Vagina (tissue), 2 donors: ENCODE measurements around the gene EIF2S3B. TPM values are rescaled to one million over a fixed set of nuclear protein-coding genes. Genes with fewer than 3 reads are reported as not detected.
"Not testable (repeated sequence)": the region's sequence is repeated elsewhere in the genome, so short reads cannot be mapped to it uniquely, and the experiment has no call there.

Source experiments
- DNase-seq, 2 donors: peaks; one replicate each; pipeline ENCODE4 v3.0.0-alpha.2; 2017; ENCODE audit errors: extremely low spot score in 2 of 2
- H3K27ac ChIP-seq: fragments of 200-600 bp; sonication (generic); one replicate; pipeline ENCODE4 v1.5.1; 2019
- H3K27me3 ChIP-seq: fragments of 200-600 bp; sonication (generic); one replicate; pipeline ENCODE4 v1.5.1; 2019
- H3K36me3 ChIP-seq, 2 donors: fragments of 200-600 bp; sonication (generic); one replicate each; pipeline ENCODE4 v1.5.1; 2017 to 2019
- H3K4me1 ChIP-seq: fragments of 200-600 bp; sonication (generic); one replicate; pipeline ENCODE4 v1.5.1; 2019
- H3K4me3 ChIP-seq, 2 donors: fragments of 200-600 bp; sonication (generic); 1 replicate in 1 of 2; 2 replicates in 1 of 2; pipeline ENCODE4 v1.5.1; 2016 to 2019
- H3K9me3 ChIP-seq: fragments of 200-600 bp; sonication (generic); one replicate; pipeline ENCODE4 v1.5.1; 2019
- POLR2A ChIP-seq, 2 donors: fragments of 450-650 bp; IDR thresholded peaks; one replicate each; pipeline ENCODE4 v1.6.1; 2017; ENCODE audit warnings: antibody characterized with exemption in 2 of 2, mild to moderate bottlenecking in 2 of 2, moderate library complexity in 2 of 2
- POLR2AphosphoS5 ChIP-seq, 2 donors: sonication (generic); formaldehyde crosslinking; IDR thresholded peaks; one replicate each; pipeline ENCODE4 v1.9.0; 2017; ENCODE audit warnings: antibody characterized with exemption in 2 of 2, mild to moderate bottlenecking in 2 of 2, low read depth in 1 of 2; ENCODE audit not compliant: insufficient read depth in 1 of 2
- intact Hi-C: fragments of 100-400 bp; cut with DNase I; formaldehyde crosslinking; loops from one replicate; pipeline ENCODE4 v1.15.1; 2023
- total RNA-seq: library from RNA; depleted of rRNA; stranded (reverse); fragments of >200 nt; gene quantifications from one replicate; pipeline ENCODE4 v1.2.3, GENCODE V29; 2016
- TF ChIP-seq, protein P1 (sequence below), 3 experiments: fragments of 450-650 bp in 2 of 3; fragments of 200-600 bp in 1 of 3; sonication (generic) in 1 of 3; IDR thresholded peaks; one replicate each; pipeline ENCODE4 v1.5.1; 2017 to 2019; ENCODE audit warnings: antibody characterized with exemption in 3 of 3, mild to moderate bottlenecking in 2 of 3, moderate library complexity in 2 of 3

EIF2S3B gene
- total RNA-seq: 1.2 TPM

DNA sequence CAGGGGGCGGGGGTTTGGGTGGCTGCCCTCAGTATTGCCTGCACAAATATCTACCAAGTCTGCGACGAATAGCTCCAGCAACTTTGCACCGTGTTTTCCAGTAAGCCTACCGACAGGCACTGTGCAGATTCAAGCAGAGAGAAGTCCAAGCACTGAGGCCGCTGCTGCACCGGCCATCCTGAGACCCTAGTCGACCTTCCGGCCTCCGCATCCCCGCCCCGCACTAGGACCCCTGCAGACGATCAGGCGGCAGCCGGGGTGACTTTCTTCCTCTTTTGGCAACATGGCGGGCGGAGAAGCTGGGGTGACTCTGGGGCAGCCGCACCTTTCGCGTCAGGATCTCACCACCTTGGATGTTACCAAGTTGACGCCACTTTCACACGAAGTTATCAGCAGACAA lies at the start of gene EIF2S3B:
EIF2S3B (plus strand) TSS at position 271 of the 400 bp plus-strand sequence; CDS start at position 284, 13 bp downstream.
- TF ChIP-seq POLR2A (IDR thresholded peaks at IDR 0.05): no peak
- Histone ChIP-seq H3K9me3 (no peaks in the 10 kb centered on the region), H3K27ac (no peak within 1 kb of the TSS), H3K4me1 (no peaks in the 10 kb centered on the region), H3K36me3 (no peaks in the 10 kb centered on the region), H3K4me3 (no peak within 1 kb of the TSS), H3K27me3 (no peaks in the 10 kb centered on the region)
- no peak for DNase-seq
- intact Hi-C loops: no loop called here

DNA sequence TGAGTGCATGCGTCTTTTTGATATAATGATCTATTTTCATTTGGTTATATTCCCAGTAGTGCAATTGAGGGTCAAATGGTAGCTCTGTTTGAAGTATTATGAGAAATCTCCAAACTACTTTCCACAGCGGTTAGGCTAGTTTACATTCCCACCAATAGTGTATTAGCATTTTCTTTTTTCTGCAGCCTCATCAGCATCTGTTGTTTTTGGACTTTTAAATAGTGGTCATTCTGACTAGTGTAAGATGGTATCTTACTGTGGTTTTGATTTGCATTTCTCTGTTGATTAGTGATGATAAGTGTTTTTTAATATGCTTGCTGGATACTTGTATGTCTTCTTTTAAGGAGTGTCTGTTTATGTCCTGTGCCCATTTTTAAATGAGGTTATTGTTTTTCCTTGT lies 48.8 kb upstream of the EIF2S3B start:
- H3K4me3 ChIP-seq: no peak overlapping the region
- intact Hi-C loops: no loop called here
- no peaks in the 10 kb centered on the region for H3K4me1 ChIP-seq
- H3K36me3 ChIP-seq: no peaks in the 10 kb centered on the region
- no peak overlapping the region for H3K27ac ChIP-seq
- H3K9me3 ChIP-seq: no peaks in the 10 kb centered on the region
- DNase-seq: no peak
- no peak for TF ChIP-seq POLR2A (IDR thresholded peaks at IDR 0.05)
- no peak for TF ChIP-seq POLR2AphosphoS5 (IDR thresholded peaks at IDR 0.05; ENCODE audit: insufficient read depth in 1 of 2, low read depth in 1 of 2)
- TF ChIP-seq, protein P1, sequence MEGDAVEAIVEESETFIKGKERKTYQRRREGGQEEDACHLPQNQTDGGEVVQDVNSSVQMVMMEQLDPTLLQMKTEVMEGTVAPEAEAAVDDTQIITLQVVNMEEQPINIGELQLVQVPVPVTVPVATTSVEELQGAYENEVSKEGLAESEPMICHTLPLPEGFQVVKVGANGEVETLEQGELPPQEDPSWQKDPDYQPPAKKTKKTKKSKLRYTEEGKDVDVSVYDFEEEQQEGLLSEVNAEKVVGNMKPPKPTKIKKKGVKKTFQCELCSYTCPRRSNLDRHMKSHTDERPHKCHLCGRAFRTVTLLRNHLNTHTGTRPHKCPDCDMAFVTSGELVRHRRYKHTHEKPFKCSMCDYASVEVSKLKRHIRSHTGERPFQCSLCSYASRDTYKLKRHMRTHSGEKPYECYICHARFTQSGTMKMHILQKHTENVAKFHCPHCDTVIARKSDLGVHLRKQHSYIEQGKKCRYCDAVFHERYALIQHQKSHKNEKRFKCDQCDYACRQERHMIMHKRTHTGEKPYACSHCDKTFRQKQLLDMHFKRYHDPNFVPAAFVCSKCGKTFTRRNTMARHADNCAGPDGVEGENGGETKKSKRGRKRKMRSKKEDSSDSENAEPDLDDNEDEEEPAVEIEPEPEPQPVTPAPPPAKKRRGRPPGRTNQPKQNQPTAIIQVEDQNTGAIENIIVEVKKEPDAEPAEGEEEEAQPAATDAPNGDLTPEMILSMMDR (IDR thresholded peaks at IDR 0.05): no peak
- H3K27me3 ChIP-seq: no peaks in the 10 kb centered on the region

DNA sequence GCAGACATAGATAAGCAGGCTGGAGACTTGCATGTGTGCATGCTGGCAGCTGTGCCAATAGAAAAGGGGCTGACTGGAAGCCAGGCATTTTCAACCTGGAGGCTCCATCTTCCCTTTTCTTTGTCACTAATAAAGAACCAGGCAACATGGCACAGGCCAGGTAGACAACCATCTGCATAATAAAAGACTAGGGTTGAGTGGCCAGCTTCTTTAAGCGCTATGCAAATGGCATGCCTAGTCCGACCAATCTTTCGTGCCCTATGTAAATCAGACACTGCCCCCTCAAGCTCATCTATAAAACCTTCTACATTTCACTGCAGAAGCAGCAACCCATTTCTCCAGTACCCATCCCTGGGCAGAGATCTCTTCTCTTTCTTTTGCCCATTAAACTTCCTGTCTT lies 47.9 kb upstream of the EIF2S3B start:
- no peak overlapping the region for H3K4me3 ChIP-seq
- H3K27ac ChIP-seq: no peak overlapping the region
- H3K4me1 ChIP-seq: no peaks in the 10 kb centered on the region
- no peaks in the 10 kb centered on the region for H3K27me3 ChIP-seq
- TF ChIP-seq, protein P1 (IDR thresholded peaks at IDR 0.05): no peak
- TF ChIP-seq POLR2A (IDR thresholded peaks at IDR 0.05) (no peak), POLR2AphosphoS5 (IDR thresholded peaks at IDR 0.05; ENCODE audit: insufficient read depth in 1 of 2, low read depth in 1 of 2) (no peak)
- no peak for DNase-seq
- no peaks in the 10 kb centered on the region for H3K36me3 ChIP-seq
- H3K9me3 ChIP-seq: no peaks in the 10 kb centered on the region
- intact Hi-C loops: no loop called here

DNA sequence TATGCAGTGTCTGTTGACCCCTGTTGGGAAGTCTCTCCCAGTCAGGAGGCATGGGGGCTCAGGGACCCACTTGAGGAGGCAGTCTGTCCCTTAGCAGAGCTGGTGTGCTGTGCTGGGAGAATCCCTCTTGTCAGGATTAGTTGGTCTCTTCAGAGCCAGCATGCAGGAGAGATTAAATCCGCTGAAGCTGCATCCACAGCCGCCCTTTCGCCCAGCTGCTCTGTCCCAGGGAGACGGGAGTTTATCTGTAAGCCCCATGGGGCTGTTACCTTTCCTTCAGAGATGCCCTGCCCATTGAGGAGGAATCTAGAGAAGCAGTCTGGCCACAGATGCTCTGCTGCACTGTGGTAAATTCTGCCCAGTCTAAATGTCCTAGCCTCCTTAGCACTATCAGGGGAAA lies 39.4 kb upstream of the EIF2S3B start:
- intact Hi-C loops: no loop called here
- Histone ChIP-seq H3K27me3 (no peaks in the 10 kb centered on the region), H3K9me3 (no peaks in the 10 kb centered on the region), H3K4me1 (no peaks in the 10 kb centered on the region), H3K4me3 (no peak overlapping the region), H3K27ac (no peak overlapping the region), H3K36me3 (no peaks in the 10 kb centered on the region)
- TF ChIP-seq POLR2AphosphoS5 (IDR thresholded peaks at IDR 0.05; ENCODE audit: insufficient read depth in 1 of 2, low read depth in 1 of 2): no peak
- TF ChIP-seq POLR2A (IDR thresholded peaks at IDR 0.05): no peak
- TF ChIP-seq, protein P1 (IDR thresholded peaks at IDR 0.05): no peak
- no peak for DNase-seq

DNA sequence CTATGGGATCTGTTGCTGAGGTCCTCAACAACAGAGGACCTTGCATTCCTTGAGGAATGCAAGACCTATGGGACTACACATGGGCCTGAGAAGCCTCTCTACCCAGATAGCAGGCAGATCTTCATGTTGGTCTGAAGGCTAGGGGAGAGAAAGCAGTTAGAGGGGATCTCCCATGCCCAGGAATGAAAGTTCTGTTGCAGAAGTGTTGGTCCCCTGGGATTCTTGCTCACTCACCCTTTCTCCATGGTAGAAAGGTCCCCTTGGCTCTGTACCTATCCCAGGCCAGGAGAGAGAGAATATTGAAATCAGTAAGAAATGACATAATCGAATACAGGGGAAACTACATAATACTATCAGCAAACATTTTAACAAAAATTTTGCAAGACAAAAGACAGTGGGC lies 36.0 kb upstream of the EIF2S3B start:
- Histone ChIP-seq H3K36me3 (no peaks in the 10 kb centered on the region), H3K27me3 (no peaks in the 10 kb centered on the region), H3K4me3 (no peak overlapping the region), H3K4me1 (no peaks in the 10 kb centered on the region), H3K9me3 (no peaks in the 10 kb centered on the region), H3K27ac (no peak overlapping the region)
- no peak for DNase-seq
- TF ChIP-seq POLR2A (IDR thresholded peaks at IDR 0.05): no peak
- TF ChIP-seq, protein P1 (IDR thresholded peaks at IDR 0.05): no peak
- intact Hi-C loops: no loop called here

DNA sequence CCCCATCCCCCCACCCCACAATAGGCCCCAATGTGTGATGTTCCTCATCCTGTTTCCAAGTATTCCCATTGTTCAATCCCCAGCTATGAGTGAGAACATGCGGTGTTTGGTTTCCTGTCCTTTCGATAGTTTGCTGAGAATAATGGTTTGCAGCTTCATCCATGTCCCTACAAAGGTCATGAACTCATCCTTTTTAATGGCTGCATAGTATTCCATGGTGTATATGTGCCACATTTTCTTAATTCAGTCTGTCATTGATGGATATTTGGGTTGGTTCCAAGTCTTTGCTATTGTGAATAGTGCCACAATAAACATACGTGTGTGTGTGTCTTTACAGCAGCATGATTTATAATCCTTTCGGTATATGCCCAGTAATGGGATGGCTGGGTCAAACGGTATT lies 32.9 kb upstream of the EIF2S3B start:
- H3K4me1 ChIP-seq, intact Hi-C loops, DNase-seq, H3K27me3 ChIP-seq, H3K27ac ChIP-seq, H3K36me3 ChIP-seq, H3K9me3 ChIP-seq, H3K4me3 ChIP-seq: not testable (repeated sequence)

DNA sequence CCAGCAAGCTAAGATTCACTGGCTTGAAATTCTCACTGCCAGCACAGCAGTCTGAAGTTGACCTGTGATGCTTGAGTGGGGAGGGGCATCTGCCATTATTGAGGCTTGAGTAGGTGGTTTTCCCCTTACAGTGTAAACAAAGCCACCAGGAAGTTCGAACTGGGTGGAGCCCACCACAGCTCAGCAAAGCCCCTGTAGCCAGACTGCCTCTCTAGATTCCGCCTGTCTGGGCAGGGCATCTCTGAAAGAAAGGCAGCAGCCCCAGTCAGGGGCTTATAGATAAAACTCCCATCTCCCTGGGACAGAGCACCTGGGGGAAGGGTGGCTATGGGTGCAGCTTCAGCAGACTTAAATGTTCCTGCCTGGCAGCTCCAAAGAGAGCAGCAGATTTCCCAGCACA lies 23.8 kb upstream of the EIF2S3B start:
- intact Hi-C loops: not testable (repeated sequence)

DNA sequence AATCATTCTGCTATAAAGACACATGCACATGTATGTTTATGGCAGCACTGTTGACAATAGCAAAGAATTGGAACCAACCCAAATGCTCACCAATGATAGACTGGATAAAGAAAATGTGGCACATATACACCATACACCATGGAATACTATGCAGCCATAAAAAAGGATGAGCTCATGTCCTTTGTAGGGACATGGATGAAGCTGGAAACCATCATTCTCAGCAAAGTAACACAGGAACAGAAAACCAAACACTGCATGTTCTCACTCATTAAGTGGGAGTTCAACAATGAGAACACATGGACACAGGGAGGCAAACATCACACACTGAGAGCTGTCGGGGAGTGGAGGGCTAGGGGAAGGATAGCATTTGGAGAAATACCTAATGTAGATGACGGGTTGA lies 18.4 kb upstream of the EIF2S3B start:
- H3K9me3 ChIP-seq, H3K4me3 ChIP-seq, H3K27me3 ChIP-seq, H3K36me3 ChIP-seq, H3K27ac ChIP-seq, intact Hi-C loops, H3K4me1 ChIP-seq, DNase-seq: not testable (repeated sequence)

More for the DNA sequence above, 23.8 kb upstream of the EIF2S3B start:
- not testable (repeated sequence) for DNase-seq, H3K27me3 ChIP-seq, H3K4me1 ChIP-seq, H3K36me3 ChIP-seq, H3K27ac ChIP-seq, H3K9me3 ChIP-seq, H3K4me3 ChIP-seq
